Lung (tissue), 12 donors: ENCODE results near the gene AGRN. TPM values are rescaled to one million over a fixed set of nuclear protein-coding genes. Genes with fewer than 3 reads are reported as not detected.
A peak's percentile ranks its signal among the peaks of the same experiment; 100 is the strongest.

ENCODE experiments used
- ATAC-seq: fragments of 200-7000 bp; cut with Tn5 transposase; one replicate; pipeline ENCODE4 v1.9.1; 2020; ENCODE audit warnings: moderate number of reproducible peaks; ENCODE audit not compliant: insufficient read depth, low FRiP score
- DNase-seq, 3 donors: peaks; one replicate each; pipeline ENCODE4 v3.0.0-alpha.2; 2013 to 2017
- H3K27ac ChIP-seq, 2 donors: one replicate each; pipeline ENCODE4 v1.5.1; 2013; ENCODE audit warnings: mild to moderate bottlenecking in 2 of 2, moderate library complexity in 2 of 2, control low read depth in 1 of 2, inconsistent platforms in 1 of 2, low read depth in 1 of 2, low read length in 1 of 2
- H3K27me3 ChIP-seq, 3 donors: one replicate each; pipeline ENCODE4 v1.5.1; 2013; ENCODE audit warnings: low read length in 2 of 3; ENCODE audit not compliant: control insufficient read depth in 3 of 3, insufficient read depth in 3 of 3
- H3K36me3 ChIP-seq, 4 donors: one replicate each; pipeline ENCODE4 v1.5.1; 2013; ENCODE audit warnings: low read length in 4 of 4, mild to moderate bottlenecking in 1 of 4, moderate library complexity in 1 of 4; ENCODE audit not compliant: control insufficient read depth in 4 of 4, insufficient read depth in 4 of 4
- H3K4me1 ChIP-seq, 5 donors: one replicate each; pipeline ENCODE4 v1.5.1; 2013; ENCODE audit warnings: low read length in 5 of 5, mild to moderate bottlenecking in 2 of 5, moderate library complexity in 1 of 5; ENCODE audit not compliant: control insufficient read depth in 5 of 5, insufficient read depth in 5 of 5
- H3K4me3 ChIP-seq: one replicate; pipeline ENCODE4 v1.5.1; 2013; ENCODE audit warnings: mild to moderate bottlenecking, control low read depth, moderate library complexity
- H3K9ac ChIP-seq, 2 donors: one replicate each; pipeline ENCODE4 v1.5.1; 2013; ENCODE audit warnings: low read length in 2 of 2, control low read depth in 1 of 2; ENCODE audit not compliant: insufficient read depth in 1 of 2
- H3K9me3 ChIP-seq, 4 donors: one replicate each; pipeline ENCODE4 v1.5.1; 2013; ENCODE audit warnings: low read length in 3 of 4, mild to moderate bottlenecking in 1 of 4, moderate library complexity in 1 of 4; ENCODE audit not compliant: control insufficient read depth in 4 of 4, insufficient read depth in 3 of 4
- WGBS, 2 donors: extraction: QIAGEN DNeasy Blood & Tissue Kit; methylation state at CpG; one replicate each; pipeline ENCODE4 v1.1.7; 2013; 5-methylcytosine and 5-hydroxymethylcytosine counted together
- polyA plus RNA-seq, 2 donors: library from polyadenylated mRNA; stranded (reverse); fragments of 200-250 nt; gene quantifications; one replicate each; pipeline ENCODE4 v1.2.1, GENCODE V29; 2013
- total RNA-seq, 2 donors: library from RNA; depleted of rRNA in 1 of 2; stranded (reverse); fragments of >200 nt in 1 of 2; gene quantifications; one replicate each; pipeline ENCODE4 v1.2.1, GENCODE V29; 2014 to 2021
- TF ChIP-seq, protein P1 (sequence below): IDR thresholded peaks from 2 replicates; pipeline ENCODE4 v1.5.1; 2012; ENCODE audit warnings: mild to moderate bottlenecking; ENCODE audit errors: control extremely low read depth, extremely low read depth
- donor health status: control.
- donor health status: control.
- donor health status: Bipolar disorder and iron deficiency.
- donor health status: healthy.
- donor health status: DM: yes; HTN: yes; CAD: no.

Gene AGRN
- total and polyA plus RNA-seq, 4 donors, result 30.7 to 124 (median 85.2) TPM

DNA sequence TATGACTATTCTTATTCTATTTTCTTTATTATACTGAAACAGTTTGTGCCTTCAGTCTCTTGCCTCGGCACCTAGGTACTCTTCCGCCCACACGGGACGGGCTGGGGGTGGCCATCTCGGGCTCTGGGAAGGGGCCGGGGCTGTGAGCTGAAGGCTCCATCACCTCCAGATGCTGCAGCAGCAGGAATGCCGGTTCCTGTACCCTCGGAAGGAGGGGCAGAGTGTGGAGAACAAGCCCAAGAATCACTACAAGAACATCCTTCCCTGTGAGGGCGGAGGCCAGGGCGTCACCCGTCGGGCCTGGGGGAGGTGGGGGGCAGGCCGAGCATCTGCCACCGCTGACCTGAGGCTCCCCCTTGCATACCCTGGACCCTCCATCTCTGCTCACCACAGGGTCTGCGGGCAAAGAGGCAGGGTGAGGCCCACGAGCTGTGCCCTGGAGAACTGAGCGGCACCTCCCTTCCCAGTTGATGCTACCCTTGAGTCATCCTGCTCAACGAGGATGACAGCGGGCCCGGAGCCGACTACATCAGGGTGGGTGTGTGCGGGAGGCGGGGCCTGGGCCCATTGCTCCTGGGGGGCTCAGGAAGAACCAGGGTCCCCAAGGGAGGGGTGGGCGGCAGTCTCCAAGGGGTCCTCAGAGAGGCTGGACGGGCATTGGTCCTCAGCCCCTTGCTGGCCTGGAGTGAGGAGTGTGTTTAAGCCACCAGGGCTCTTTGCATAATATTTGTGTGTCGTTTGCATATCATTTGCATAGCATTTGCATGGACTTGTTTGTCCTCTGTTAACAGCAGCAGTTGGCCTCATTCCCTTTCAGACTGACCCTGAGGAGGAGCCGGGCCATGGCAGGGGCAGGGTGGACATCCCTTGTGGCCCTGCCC, 46.7 kb downstream of the AGRN start:
- Histone ChIP-seq H3K27ac (no peak overlapping the region), H3K9ac (no peak overlapping the region), H3K4me3 (no peak overlapping the region), H3K9me3 (no peaks in the 10 kb centered on the region), H3K27me3 (peaks cover 5 to 28% (median 18%) of the 10 kb centered on the region in 3 donors), H3K36me3 (no peaks in the 10 kb centered on the region), H3K4me1 (peaks cover 0 to 11% (median 3%) of the 10 kb centered on the region in 5 donors)
- TF ChIP-seq, protein P1, sequence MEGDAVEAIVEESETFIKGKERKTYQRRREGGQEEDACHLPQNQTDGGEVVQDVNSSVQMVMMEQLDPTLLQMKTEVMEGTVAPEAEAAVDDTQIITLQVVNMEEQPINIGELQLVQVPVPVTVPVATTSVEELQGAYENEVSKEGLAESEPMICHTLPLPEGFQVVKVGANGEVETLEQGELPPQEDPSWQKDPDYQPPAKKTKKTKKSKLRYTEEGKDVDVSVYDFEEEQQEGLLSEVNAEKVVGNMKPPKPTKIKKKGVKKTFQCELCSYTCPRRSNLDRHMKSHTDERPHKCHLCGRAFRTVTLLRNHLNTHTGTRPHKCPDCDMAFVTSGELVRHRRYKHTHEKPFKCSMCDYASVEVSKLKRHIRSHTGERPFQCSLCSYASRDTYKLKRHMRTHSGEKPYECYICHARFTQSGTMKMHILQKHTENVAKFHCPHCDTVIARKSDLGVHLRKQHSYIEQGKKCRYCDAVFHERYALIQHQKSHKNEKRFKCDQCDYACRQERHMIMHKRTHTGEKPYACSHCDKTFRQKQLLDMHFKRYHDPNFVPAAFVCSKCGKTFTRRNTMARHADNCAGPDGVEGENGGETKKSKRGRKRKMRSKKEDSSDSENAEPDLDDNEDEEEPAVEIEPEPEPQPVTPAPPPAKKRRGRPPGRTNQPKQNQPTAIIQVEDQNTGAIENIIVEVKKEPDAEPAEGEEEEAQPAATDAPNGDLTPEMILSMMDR, result no peak
- ATAC-seq, result no peak
- WGBS, 2 donors, result 70 to 74% methylated on average over 27 of the region's 27 CpGs
- no peak for DNase-seq

DNA sequence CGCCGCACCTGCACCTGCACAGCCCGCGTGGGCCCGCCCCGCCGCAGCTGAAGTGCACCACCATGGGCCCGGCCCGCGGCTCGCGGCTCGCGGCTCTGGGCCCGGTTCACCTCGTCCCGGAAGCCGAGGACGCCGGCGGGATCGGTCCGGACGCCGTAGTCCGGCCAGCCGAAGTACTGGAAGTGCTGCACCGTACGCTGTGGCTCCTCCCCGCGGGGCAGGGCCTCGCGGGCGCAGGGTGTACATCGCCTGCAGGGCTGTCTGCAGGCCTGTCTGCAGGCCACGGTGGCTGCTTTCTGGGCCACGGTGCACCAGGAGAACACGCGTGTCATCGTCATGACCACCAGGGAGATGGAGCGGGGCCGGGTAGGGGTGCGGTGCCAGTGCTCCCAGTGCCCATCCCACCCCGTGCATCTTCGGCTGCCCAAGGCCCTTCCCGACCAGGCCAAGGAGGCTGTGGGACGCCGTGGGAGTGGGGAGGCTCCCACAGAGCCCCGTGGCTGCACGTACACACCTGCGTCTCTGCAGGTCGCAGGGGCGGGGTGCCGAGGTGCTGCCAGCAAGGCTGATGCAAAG, 47.5 kb downstream of the AGRN start:
- H3K27ac ChIP-seq, result no peak overlapping the region
- H3K9me3 ChIP-seq, result peaks cover 0 to 2% (median 0%) of the 10 kb centered on the region in 4 donors
- WGBS, 2 donors, result 84 to 90% methylated on average over 54 of the region's 54 CpGs
- no peaks in the 10 kb centered on the region for H3K36me3 ChIP-seq
- TF ChIP-seq, protein P1, result no peak
- DNase-seq (no peak), ATAC-seq (no peak)
- H3K9ac ChIP-seq, result no peak overlapping the region
- no peak overlapping the region for H3K4me3 ChIP-seq
- H3K4me1 ChIP-seq, result peaks cover 0 to 11% (median 3%) of the 10 kb centered on the region in 5 donors
- peaks cover 5 to 23% (median 18%) of the 10 kb centered on the region in 3 donors for H3K27me3 ChIP-seq

DNA sequence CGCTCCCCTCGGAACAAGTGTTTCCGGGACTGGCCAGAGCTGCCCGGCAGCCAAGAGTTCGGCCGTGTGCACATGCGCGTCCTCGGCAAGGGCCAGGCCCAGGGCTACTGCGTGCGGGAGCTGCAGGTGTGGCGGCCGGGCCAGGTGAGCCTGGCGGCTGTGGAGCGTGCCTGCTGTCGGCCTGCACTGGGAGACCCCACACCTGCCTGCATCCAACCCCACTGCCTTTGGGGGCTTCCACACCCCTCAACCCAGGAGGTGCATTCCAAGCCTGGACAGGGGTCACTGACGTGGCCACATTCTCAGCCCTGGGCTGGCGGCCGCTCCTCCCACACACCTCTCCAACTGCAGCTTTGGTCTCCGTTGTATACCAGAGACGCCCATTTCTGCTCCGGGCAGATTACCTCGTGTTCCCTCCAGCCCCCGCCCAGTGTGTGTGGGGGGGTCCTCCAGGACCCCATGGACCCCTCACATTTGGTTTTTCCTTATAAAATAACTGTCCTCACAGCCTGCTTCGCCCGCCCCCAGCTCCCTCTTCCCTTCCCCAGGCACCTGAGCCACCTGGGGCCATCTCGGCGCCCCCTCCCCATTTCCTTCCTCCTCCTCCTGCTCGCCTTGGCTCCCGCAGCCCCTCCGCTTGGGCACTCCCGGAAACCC, 48.1 kb downstream of the AGRN start:
- Histone ChIP-seq H3K27me3 (peaks cover 5 to 19% (median 15%) of the 10 kb centered on the region in 3 donors), H3K4me3 (no peak overlapping the region), H3K9ac (no peak overlapping the region), H3K4me1 (peaks cover 0 to 11% (median 3%) of the 10 kb centered on the region in 5 donors), H3K27ac (peak overlapping the region in 1 of 2 donors; percentile 52), H3K36me3 (no peaks in the 10 kb centered on the region), H3K9me3 (peaks cover 0 to 2% (median 0%) of the 10 kb centered on the region in 4 donors)
- WGBS, 2 donors, result 44 to 52% methylated on average over 29 to 32 of the region's 32 CpGs
- ATAC-seq (no peak), DNase-seq (no peak)
- TF ChIP-seq, protein P1, result no peak
